ENCODE results near the gene ENOX1. TPM values are rescaled to one million over a fixed set of nuclear protein-coding genes. Genes with fewer than 3 reads are reported as not detected.

Gene ENOX1
- total RNA-seq, 2 experiments from 2014 or later, result 0.09 TPM

- intact Hi-C loops (cut with micrococcal nuclease), result no loop called here
- peaks cover 4% of the 10 kb centered on the region for H3K27me3 Mint-ChIP-seq
- DNase-seq (no peak), ATAC-seq (no peak)
- no peaks in the 10 kb centered on the region for H3K9me3 Mint-ChIP-seq
- no peaks in the 10 kb centered on the region for H3K36me3 Mint-ChIP-seq (ENCODE audit: low read depth)
- no peak for TF ChIP-seq CTCF (IDR thresholded peaks at IDR 0.05)
- peaks cover 4% of the 10 kb centered on the region for H3K4me1 Mint-ChIP-seq (ENCODE audit: low read depth)
- ChIA-PET CTCF (no interaction called here), POLR2A (no interaction called here)
- no peak overlapping the region for H3K27ac Mint-ChIP-seq
- no peak overlapping the region for H3K4me3 Mint-ChIP-seq
Observed at GRCh38 chr13:43676320-43676719, 110.5 kb downstream of the ENOX1 start.

- no peak for ATAC-seq
- ChIA-PET POLR2A (no interaction called here), CTCF (no interaction called here)
Observed at GRCh38 chr13:43675577-43675976, 111.2 kb downstream of the ENOX1 start.

GRCh38 chr13:43669964-43670363 is 116.8 kb downstream of the ENOX1 start:
- no peak for ATAC-seq
- intact Hi-C loops (cut with micrococcal nuclease), result no loop called here

More at GRCh38 chr13:43675577-43675976, 111.2 kb downstream of the ENOX1 start:
- Mint-ChIP-seq H3K27ac (no peak overlapping the region), H3K36me3 (ENCODE audit: low read depth) (no peaks in the 10 kb centered on the region), H3K4me3 (no peak overlapping the region), H3K27me3 (peaks cover 9% of the 10 kb centered on the region), H3K4me1 (ENCODE audit: low read depth) (peaks cover 4% of the 10 kb centered on the region), H3K9me3 (no peaks in the 10 kb centered on the region)
- no peak for TF ChIP-seq CTCF (IDR thresholded peaks at IDR 0.05)
- DNase-seq, result no peak
- intact Hi-C loops (cut with micrococcal nuclease), result no loop called here

GRCh38 chr13:43669101-43669500 is 117.7 kb downstream of the ENOX1 start:
- H3K9me3 Mint-ChIP-seq, result no peaks in the 10 kb centered on the region
- H3K27me3 Mint-ChIP-seq, result peaks cover 8% of the 10 kb centered on the region
- TF ChIP-seq CTCF (IDR thresholded peaks at IDR 0.05), result no peak
- CTCF ChIA-PET, result no interaction called here
- H3K4me1 Mint-ChIP-seq (ENCODE audit: low read depth), result peaks cover 9% of the 10 kb centered on the region
- POLR2A ChIA-PET, result interaction anchor here (0.8 kb wide), 1 partner anchor 677 kb away, joined by 3 read pairs; no protein-coding TSS in a partner anchor
- ATAC-seq, result no peak
- DNase-seq, result no peak
- no peaks in the 10 kb centered on the region for H3K36me3 Mint-ChIP-seq (ENCODE audit: low read depth)
- H3K27ac Mint-ChIP-seq, result no peak overlapping the region
- no peak overlapping the region for H3K4me3 Mint-ChIP-seq
- intact Hi-C loops (cut with micrococcal nuclease), result no loop called here

More at GRCh38 chr13:43669964-43670363, 116.8 kb downstream of the ENOX1 start:
- no peaks in the 10 kb centered on the region for H3K9me3 Mint-ChIP-seq
- H3K36me3 Mint-ChIP-seq (ENCODE audit: low read depth), result no peaks in the 10 kb centered on the region
- ChIA-PET CTCF (no interaction called here), POLR2A (no interaction called here)
- no peak overlapping the region for H3K4me3 Mint-ChIP-seq
- peaks cover 2% of the 10 kb centered on the region for H3K4me1 Mint-ChIP-seq (ENCODE audit: low read depth)
- H3K27ac Mint-ChIP-seq, result no peak overlapping the region
- H3K27me3 Mint-ChIP-seq, result peaks cover 8% of the 10 kb centered on the region
- TF ChIP-seq CTCF (IDR thresholded peaks at IDR 0.05), result no peak
- DNase-seq, result no peak

GRCh38 chr13:43666403-43666802 is 120.4 kb downstream of the ENOX1 start:
- intact Hi-C loops (cut with micrococcal nuclease), result no loop called here
- no peak for TF ChIP-seq CTCF (IDR thresholded peaks at IDR 0.05)
- Mint-ChIP-seq H3K27me3 (peaks cover 7% of the 10 kb centered on the region), H3K9me3 (no peaks in the 10 kb centered on the region), H3K36me3 (ENCODE audit: low read depth) (no peaks in the 10 kb centered on the region), H3K4me3 (no peak overlapping the region), H3K4me1 (ENCODE audit: low read depth) (peaks cover 9% of the 10 kb centered on the region), H3K27ac (no peak overlapping the region)
- no peak for ATAC-seq
- CTCF ChIA-PET, result no interaction called here
- POLR2A ChIA-PET, result no interaction called here
- no peak for DNase-seq
